ENCODE data around the gene SAMD9L. TPM values are rescaled to one million over a fixed set of nuclear protein-coding genes. Genes with fewer than 3 reads are reported as not detected.
"Not testable (repeated sequence)": the region's sequence is repeated elsewhere in the genome, so short reads cannot be mapped to it uniquely, and the experiment has no call there.

SAMD9L gene
- polyA plus RNA-seq, 3 donors, result 2.0 to 8.9 (median 4.9) TPM

GRCh38 chr7:93148727-93149126, 542 bp upstream of the SAMD9L start:
- WGBS, 3 donors, result 76 to 89% (median 80%) methylated on average over 3 of the region's 3 CpGs
- no peak overlapping the region for H3K27ac ChIP-seq (ENCODE audit: low read depth, low read length)

- H3K27ac ChIP-seq (ENCODE audit: low read depth, low read length), result no peak overlapping the region
- WGBS, 3 donors, result 0 to 25% (median 1%) methylated on average over 3 of the region's 3 CpGs
These were observed 822 bp downstream of the SAMD9L start for GRCh38 chr7:93147363-93147762.

GRCh38 chr7:93146472-93147141, 1.6 kb downstream of the SAMD9L start:
- WGBS, 3 donors, result 27 to 64% (median 29%) methylated on average over 5 of the region's 5 CpGs
- H3K27ac ChIP-seq (ENCODE audit: low read depth, low read length), result no peak overlapping the region

GRCh38 chr7:93146036-93146435, 2.1 kb downstream of the SAMD9L start:
- no peak overlapping the region for H3K27ac ChIP-seq (ENCODE audit: low read depth, low read length)
- WGBS, 3 donors, result 26 to 39% (median 33%) methylated on average over 1 of the region's 1 CpG

GRCh38 chr7:93145354-93145753, 2.8 kb downstream of the SAMD9L start:
- no peak overlapping the region for H3K27ac ChIP-seq (ENCODE audit: low read depth, low read length)
- WGBS, 3 donors, result 41 to 57% (median 50%) methylated on average over 3 of the region's 3 CpGs

GRCh38 chr7:93142127-93142526, 6.1 kb downstream of the SAMD9L start:
- H3K27ac ChIP-seq (ENCODE audit: low read depth, low read length), result no peak overlapping the region
- WGBS, 3 donors, result 89 to 100% (median 99%) methylated on average over 1 of the region's 1 CpG

- WGBS, 3 donors, result 67 to 92% (median 76%) methylated on average over 3 of the region's 3 CpGs
- H3K27ac ChIP-seq (ENCODE audit: low read depth, low read length), result no peak overlapping the region
These were observed 7.5 kb downstream of the SAMD9L start for GRCh38 chr7:93140582-93141191.

- no peak overlapping the region for H3K27ac ChIP-seq (ENCODE audit: low read depth, low read length)
- 93 to 96% (median 93%) methylated on average over 4 of the region's 4 CpGs for WGBS, 3 donors
These were observed 9.6 kb downstream of the SAMD9L start for GRCh38 chr7:93138576-93138975.

GRCh38 chr7:93133005-93133404, 15.2 kb downstream of the SAMD9L start:
- 80 to 100% (median 88%) methylated on average over 1 of the region's 1 CpG for whole genome bisulfite sequencing, 3 donors
- H3K27ac ChIP-seq (ENCODE audit: low read depth, low read length), result no peak overlapping the region

GRCh38 chr7:93132216-93132615, 16.0 kb downstream of the SAMD9L start:
- H3K27ac ChIP-seq (ENCODE audit: low read depth, low read length), result no peak overlapping the region
- 86 to 97% (median 92%) methylated on average over 3 of the region's 3 CpGs for WGBS, 3 donors

GRCh38 chr7:93126954-93127353, 21.2 kb downstream of the SAMD9L start:
- H3K27ac ChIP-seq (ENCODE audit: low read depth, low read length), result not testable (repeated sequence)
- 93 to 97% (median 96%) methylated on average over 1 of the region's 1 CpG for WGBS, 3 donors

GRCh38 chr7:93123532-93123931, 24.7 kb downstream of the SAMD9L start:
- not testable (repeated sequence) for H3K27ac ChIP-seq (ENCODE audit: low read depth, low read length)
- WGBS, 3 donors, result 73 to 96% (median 79%) methylated on average over 3 of the region's 3 CpGs

- WGBS, 3 donors, result 84 to 94% (median 90%) methylated on average over 12 of the region's 12 CpGs
These were observed 27.3 kb downstream of the SAMD9L start for GRCh38 chr7:93120592-93121549.

GRCh38 chr7:93119191-93119905, 28.8 kb downstream of the SAMD9L start:
- 80 to 96% (median 95%) methylated on average over 4 of the region's 4 CpGs for WGBS, 3 donors

More at GRCh38 chr7:93120592-93121549, 27.3 kb downstream of the SAMD9L start:
- H3K27ac ChIP-seq (ENCODE audit: low read depth, low read length), result no peak overlapping the region

GRCh38 chr7:93117852-93118530, 30.2 kb downstream of the SAMD9L start, which contains the start of gene SAMD9:
Gene SAMD9, minus strand, starts transcription at chr7:93117979. Its CDS starts 11,882 bp downstream, at chr7:93106097.
- WGBS, 3 donors, result 0 to 4% (median 1%) methylated on average over 4 of the region's 4 CpGs
- no peak within 1 kb of the TSS for H3K27ac ChIP-seq (ENCODE audit: low read depth, low read length)

More at GRCh38 chr7:93119191-93119905, 28.8 kb downstream of the SAMD9L start:
- H3K27ac ChIP-seq (ENCODE audit: low read depth, low read length), result no peak overlapping the region

GRCh38 chr7:93117327-93117726, 30.9 kb downstream of the SAMD9L start:
- 55 to 71% (median 61%) methylated on average over 1 of the region's 1 CpG for WGBS, 3 donors
- H3K27ac ChIP-seq (ENCODE audit: low read depth, low read length), result no peak overlapping the region

GRCh38 chr7:93115796-93116195, 32.4 kb downstream of the SAMD9L start:
- 87 to 91% (median 89%) methylated on average over 7 of the region's 7 CpGs for WGBS, 3 donors

GRCh38 chr7:93108003-93108402, 40.2 kb downstream of the SAMD9L start:
- H3K27ac ChIP-seq (ENCODE audit: low read depth, low read length), result no peak overlapping the region
- 92 to 98% (median 97%) methylated on average over 13 of the region's 13 CpGs for WGBS, 3 donors

More at GRCh38 chr7:93115796-93116195, 32.4 kb downstream of the SAMD9L start:
- no peak overlapping the region for H3K27ac ChIP-seq (ENCODE audit: low read depth, low read length)

Measured in adipose tissue (tissue), 3 donors.